GM18508 (cell line): Measurements from ENCODE around the gene SQOR.

Experiments
- ATAC-seq: cut with Tn5 transposase; IDR thresholded peaks from one replicate; pipeline ENCODE4 v1.9.1; 2021; ENCODE audit warnings: moderate number of reproducible peaks; ENCODE audit not compliant: insufficient read depth, unreplicated experiment

The SQOR gene

DNA sequence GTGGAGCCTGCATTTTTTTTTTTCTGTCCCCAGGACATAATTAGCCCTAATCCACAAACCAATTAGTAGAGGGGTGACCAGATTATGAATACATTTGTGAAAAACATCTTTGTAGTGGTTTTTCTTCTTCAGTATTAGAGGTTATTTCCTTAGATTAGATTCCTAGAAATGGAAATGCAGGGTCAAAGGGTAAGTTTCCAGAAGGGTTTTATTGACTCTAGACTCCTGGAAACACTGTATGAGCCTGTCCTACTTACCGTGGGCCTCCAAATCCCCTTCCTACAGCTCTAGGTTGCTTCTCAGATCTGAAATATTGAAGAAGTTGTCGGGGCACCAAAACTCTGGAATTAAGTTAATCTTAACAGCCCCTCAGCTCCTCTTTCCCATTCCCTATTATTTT is 22.4 kb downstream of the SQOR start:
- ATAC-seq, result no peak

- ATAC-seq, result no peak
Observed at GRCh38 chr15:45657764-45658545, 23.1 kb downstream of the SQOR start.

- no peak for ATAC-seq
Observed at GRCh38 chr15:45660231-45660979, 25.6 kb downstream of the SQOR start.

DNA sequence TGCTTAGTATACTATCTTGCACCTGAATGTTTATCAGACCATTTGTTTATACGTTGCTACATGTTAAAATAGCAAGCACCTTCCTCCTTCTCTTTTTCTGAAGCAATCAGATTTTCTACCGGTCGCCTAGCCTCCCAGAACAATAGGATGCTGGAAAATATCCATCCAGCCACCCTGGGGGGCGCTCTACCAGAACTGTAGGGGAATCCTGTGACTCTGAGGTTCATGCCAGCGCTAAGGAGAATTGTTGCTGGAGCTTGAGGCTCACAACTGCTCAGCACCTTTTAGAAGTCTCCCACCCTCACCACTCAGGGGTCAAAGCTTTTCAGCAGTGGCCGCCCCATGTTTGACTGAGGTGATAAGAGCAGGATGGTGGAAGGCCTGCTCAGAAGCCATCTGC is 27.5 kb downstream of the SQOR start:
- ATAC-seq, result no peak

DNA sequence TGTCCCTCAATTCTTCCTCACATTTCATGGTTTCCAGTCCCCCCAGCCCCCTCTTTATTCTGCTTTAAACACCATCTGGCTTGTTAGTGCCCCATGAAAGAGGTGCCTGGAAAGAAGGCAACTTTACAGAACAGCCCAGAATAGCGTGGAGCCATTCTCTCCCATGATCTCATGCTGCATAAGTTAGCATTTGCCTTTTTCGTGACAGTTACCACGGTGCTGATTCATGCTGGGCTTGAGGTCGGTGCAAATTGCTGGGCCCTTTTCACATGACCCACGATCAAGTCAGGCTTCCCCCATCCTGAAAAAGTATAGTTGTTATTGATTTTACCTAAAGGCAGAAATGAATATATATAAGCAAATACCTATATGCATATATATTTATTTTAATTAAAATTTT is 29.6 kb downstream of the SQOR start:
- ATAC-seq, result no peak

- ATAC-seq, result no peak
Observed at GRCh38 chr15:45665261-45665660, 30.4 kb downstream of the SQOR start.

- no peak for ATAC-seq
Observed at GRCh38 chr15:45666119-45666875, 31.5 kb downstream of the SQOR start.

DNA sequence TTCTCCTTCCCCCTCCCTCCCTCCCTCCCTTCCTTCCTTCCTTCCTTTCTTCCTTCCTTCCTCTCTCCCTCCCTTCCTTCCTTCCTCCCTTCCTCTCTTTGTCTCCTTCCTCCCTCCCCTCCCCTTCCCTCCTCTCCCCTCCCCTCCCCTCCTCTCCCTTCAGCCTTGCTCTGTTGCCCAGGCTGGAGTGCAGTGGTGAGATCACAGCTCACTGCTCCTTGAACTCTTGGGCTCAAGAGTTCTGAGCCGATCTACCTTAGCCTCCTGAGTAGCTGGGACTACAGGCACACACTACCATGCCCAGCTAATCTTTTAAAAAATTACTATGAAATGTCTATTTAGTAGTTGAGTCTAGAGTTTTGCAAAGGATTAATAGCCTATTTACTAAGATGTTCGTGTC is 32.2 kb downstream of the SQOR start:
- no peak for ATAC-seq

- ATAC-seq, result no peak
Observed at GRCh38 chr15:45668386-45668785, 33.6 kb downstream of the SQOR start.

- no peak for ATAC-seq
Observed at GRCh38 chr15:45669422-45669821, 34.6 kb downstream of the SQOR start.

- ATAC-seq, result no peak
Observed at GRCh38 chr15:45670091-45670490, 35.3 kb downstream of the SQOR start.

DNA sequence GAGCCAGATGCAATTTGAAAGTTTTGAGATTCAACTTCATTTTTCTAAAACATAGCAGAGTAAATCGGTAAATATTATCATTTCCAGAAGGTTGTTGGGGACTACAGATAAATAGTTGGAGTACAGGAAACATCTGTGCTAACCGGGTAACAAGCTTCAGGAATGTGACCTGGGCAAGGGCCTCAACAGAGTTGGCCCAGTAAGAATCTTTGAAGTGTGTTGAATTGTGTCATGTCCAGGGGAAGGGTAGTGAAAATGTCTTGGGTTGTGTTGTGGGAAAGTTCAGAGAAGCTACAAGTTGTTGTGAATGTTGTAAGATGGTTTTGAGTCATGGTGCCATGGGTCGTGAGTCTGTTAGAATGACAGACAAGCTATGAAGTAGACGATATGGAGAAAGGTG is 35.7 kb downstream of the SQOR start:
- ATAC-seq, result no peak

GRCh38 chr15:45674677-45675076 is 39.8 kb downstream of the SQOR start:
- no peak for ATAC-seq

DNA sequence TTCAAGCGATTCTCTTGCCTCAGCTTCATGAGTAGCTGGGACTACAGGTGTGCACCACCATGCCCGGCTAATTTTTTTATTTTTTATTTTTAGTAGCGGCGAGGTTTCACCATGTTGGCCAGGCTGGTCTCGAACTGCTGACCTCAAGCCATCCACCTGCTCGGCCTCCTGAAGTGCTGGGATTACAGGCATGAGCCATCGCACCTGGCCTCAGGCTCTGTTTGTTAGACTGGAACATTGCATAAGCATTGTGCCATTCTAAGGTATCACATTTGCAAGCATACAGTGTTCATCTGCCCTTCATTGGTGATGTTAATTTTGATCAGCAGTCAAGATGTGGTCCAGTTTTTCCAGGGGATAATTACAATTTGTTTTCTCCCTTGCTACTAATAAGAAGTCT is 43.0 kb downstream of the SQOR start:
- no peak for ATAC-seq

- no peak for ATAC-seq
Observed at GRCh38 chr15:45678459-45679178, 43.8 kb downstream of the SQOR start.

DNA sequence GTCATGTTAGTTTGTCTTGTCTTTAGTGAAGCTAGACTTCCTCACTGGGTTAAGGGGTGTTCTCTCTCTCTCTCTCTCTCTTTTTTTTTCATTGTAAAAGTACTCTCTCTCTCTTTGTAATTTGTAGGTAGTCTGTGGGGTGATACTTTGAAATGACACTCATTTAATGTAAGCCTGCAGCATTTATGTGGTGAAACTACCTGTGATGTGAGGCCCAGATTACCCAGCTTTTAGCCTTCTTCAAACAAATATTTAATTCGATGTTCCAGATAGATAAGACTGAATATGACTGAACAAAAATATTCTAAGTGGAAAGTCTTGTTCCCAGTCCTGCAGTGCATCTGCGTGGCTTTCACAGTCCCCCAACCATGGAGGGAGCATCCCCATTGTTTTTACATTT is 49.7 kb downstream of the SQOR start:
- no peak for ATAC-seq

DNA sequence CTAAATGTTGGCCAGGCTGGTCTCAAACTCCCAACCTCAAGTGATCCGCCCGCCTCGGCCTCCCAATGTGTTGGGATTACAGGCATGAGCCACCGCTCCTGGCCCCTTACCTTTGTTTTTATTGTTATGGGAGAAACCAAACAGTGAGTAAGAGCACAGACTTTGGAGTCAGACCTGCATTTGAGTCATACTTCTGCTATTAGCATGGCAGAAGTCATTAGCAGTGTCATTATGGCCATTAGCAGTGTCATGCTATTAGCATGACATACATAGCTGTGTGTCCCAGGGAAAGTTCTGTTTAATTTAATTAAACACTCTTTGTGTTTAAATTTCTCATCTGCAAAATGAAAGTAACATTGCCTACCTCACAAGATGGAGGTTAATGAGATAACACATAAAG is 54.8 kb downstream of the SQOR start:
- no peak for ATAC-seq

- no peak for ATAC-seq
Observed at GRCh38 chr15:45690581-45691260, 55.9 kb downstream of the SQOR start.

GRCh38 chr15:45701108-45701507 is 66.3 kb downstream of the SQOR start:
- no peak for ATAC-seq

GRCh38 chr15:45702041-45702440 is 67.2 kb downstream of the SQOR start:
- ATAC-seq, result no peak
